ENCODE results near the gene CACNA1D.

CACNA1D gene

GRCh38 chr3:53525765-53526703, 31.6 kb downstream of the CACNA1D start:
- DNase-seq (ENCODE audit: extremely low read depth in 1 of 2, low read depth in 1 of 2) = no peak

DNA sequence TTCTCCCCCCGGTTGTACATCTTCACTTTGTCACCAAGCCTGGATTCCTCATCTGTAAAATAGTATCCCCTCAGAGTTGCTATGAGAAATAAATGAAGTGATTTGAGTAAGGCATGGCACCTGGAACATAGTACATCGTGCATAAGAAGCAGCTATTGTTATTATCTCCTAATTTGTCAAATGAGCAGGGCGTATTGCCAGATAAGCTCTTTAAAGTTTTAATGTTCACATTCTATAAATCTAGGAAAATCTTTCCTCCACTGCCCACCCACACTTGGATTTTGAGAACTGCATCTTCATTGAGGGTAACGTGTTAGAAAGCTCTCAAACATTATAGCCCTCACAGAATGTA, 32.3 kb downstream of the CACNA1D start:
- no peak for DNase-seq (ENCODE audit: extremely low read depth in 1 of 2, low read depth in 1 of 2)

DNA sequence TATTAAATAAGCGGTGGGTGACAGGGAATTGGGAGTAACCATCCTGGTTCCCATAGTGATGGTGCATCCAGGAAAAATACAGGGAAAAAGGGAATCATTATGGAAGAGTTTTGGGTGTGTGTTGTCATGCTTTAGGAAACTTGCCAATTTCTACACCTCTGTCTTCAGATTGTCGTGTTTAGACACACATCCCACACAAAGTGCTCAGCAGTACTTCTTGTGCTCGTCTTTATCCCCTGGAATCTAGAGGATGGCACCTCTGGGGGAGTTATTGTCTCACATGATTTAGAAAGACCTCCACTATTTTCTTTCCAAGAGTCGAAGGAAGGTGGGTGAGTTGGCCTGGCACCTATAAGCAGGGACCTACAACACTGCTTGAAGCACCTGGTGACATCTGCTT, 35.8 kb downstream of the CACNA1D start:
- no peak for DNase-seq (ENCODE audit: extremely low read depth in 1 of 2, low read depth in 1 of 2)

GRCh38 chr3:53531749-53532148, 37.3 kb downstream of the CACNA1D start:
- DNase-seq (ENCODE audit: extremely low read depth in 1 of 2, low read depth in 1 of 2) = no peak

- no peak for DNase-seq (ENCODE audit: extremely low read depth in 1 of 2, low read depth in 1 of 2)
Observed at GRCh38 chr3:53533472-53533871, 39.1 kb downstream of the CACNA1D start.

DNA sequence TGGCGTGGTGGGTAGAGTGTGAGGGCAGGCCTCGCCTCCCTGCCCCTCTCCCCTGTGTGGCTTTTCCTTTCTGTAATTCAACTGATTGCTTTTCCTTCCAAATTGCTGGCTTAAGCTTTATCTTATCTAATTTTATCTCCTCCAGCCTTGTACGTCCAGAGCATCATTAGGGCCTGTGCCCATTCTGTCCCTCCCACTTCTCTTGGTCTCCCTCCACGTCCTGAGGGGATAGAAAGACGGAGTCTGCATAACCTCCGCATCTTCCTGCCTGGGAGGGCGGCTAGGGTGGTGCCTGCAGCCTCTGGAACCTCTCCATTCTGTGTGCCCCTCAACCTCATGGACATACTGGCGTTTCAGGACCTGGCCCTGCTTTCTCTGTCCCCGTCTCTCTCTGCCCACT, 39.8 kb downstream of the CACNA1D start:
- no peak for DNase-seq (ENCODE audit: extremely low read depth in 1 of 2, low read depth in 1 of 2)

GRCh38 chr3:53534676-53535400, 40.4 kb downstream of the CACNA1D start:
- no peak for DNase-seq (ENCODE audit: extremely low read depth in 1 of 2, low read depth in 1 of 2)

- no peak for DNase-seq (ENCODE audit: extremely low read depth in 1 of 2, low read depth in 1 of 2)
Observed at GRCh38 chr3:53536282-53536681, 41.9 kb downstream of the CACNA1D start.

DNA sequence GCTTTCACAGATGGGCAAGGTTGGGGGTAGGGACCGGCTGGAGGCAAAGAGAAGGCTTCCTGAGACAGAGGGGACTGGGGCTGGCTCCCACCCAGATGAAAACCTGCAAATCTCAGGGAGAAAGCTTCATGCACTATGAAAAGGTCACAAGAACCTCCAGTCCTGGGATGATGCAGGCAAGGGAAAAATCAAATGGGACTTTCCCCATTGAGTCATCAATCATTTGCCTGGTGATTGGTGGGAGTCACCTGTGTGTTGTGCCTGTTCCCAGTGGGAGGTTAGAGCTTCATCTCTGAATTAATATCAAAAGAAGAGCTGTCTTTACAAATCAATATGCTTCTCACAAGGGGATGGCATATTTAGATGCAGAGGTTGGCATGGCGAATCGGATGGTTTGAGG, 49.9 kb downstream of the CACNA1D start:
- DNase-seq (ENCODE audit: extremely low read depth in 1 of 2, low read depth in 1 of 2) = no peak

GRCh38 chr3:53545310-53545995, 51.0 kb downstream of the CACNA1D start:
- no peak for DNase-seq (ENCODE audit: extremely low read depth in 1 of 2, low read depth in 1 of 2)

- DNase-seq (ENCODE audit: extremely low read depth in 1 of 2, low read depth in 1 of 2) = no peak
Observed at GRCh38 chr3:53545996-53546359, 51.6 kb downstream of the CACNA1D start.

- no peak for DNase-seq (ENCODE audit: extremely low read depth in 1 of 2, low read depth in 1 of 2)
Observed at GRCh38 chr3:53547327-53547726, 52.9 kb downstream of the CACNA1D start.

GRCh38 chr3:53550005-53550620, 55.7 kb downstream of the CACNA1D start:
- DNase-seq (ENCODE audit: extremely low read depth in 1 of 2, low read depth in 1 of 2) = no peak

- no peak for DNase-seq (ENCODE audit: extremely low read depth in 1 of 2, low read depth in 1 of 2)
Observed at GRCh38 chr3:53551324-53551723, 56.9 kb downstream of the CACNA1D start.

DNA sequence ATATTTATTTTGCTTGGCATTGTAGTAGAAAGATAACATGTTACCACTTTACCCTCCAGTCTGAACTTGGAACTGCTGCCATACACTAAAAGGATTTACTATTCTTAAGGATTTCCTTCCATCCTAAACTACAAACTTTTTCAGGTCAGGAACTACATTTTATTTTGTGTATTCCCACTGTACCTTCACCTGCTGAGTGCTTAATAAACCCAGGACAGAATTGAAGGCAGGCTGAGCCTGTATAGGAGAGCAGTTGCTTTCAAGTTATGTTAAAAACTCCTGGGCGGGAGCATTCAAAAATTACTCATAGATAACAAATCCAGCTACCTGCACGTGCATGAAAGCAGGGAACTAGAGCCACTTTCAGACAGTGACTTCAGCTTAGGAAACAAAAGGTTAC, 58.3 kb downstream of the CACNA1D start:
- DNase-seq (ENCODE audit: extremely low read depth in 1 of 2, low read depth in 1 of 2) = no peak

DNA sequence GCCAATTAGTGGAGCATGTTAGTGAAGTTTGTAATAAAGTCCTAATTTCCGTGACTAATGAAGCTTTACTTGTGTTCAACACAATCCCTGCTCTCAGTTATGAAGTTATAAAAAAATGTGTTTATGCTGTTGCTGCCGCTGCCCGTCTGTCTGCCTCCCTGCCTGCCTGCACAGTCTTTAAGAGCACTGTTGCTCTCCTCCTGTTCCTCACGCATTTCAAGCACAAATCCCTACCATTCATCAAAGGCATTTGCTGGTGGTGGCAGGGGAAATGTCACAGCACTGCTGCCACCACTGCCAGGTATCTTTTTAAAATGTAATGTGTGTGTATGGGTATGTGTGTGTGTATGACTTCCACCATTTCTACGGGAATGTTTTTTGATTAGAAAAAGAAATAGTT, 58.8 kb downstream of the CACNA1D start:
- DNase-seq (ENCODE audit: extremely low read depth in 1 of 2, low read depth in 1 of 2) = no peak

GRCh38 chr3:53554559-53555067, 60.2 kb downstream of the CACNA1D start:
- DNase-seq (ENCODE audit: extremely low read depth in 1 of 2, low read depth in 1 of 2) = no peak

- DNase-seq (ENCODE audit: extremely low read depth in 1 of 2, low read depth in 1 of 2) = peak in 1 of 2 donors; percentile 47
Observed at GRCh38 chr3:53555068-53555588, 60.7 kb downstream of the CACNA1D start.

GRCh38 chr3:53566461-53567145, 72.2 kb downstream of the CACNA1D start:
- no peak for DNase-seq (ENCODE audit: extremely low read depth in 1 of 2, low read depth in 1 of 2)

- DNase-seq (ENCODE audit: extremely low read depth in 1 of 2, low read depth in 1 of 2) = no peak
Observed at GRCh38 chr3:53570081-53570480, 75.7 kb downstream of the CACNA1D start.

Measured in stimulated activated CD8-positive, alpha-beta memory T cell treated with anti-CD3 and anti-CD28 coated beads, Interleukin-7, amount 100 ng/mL, for 48 hours (primary cell).